WTC11 (cell line): ENCODE results near the gene GNAI1.

Experiments
- NR2C2 ChIP-seq: sonication (generic); formaldehyde crosslinking; IDR thresholded peaks from 2 replicates; pipeline ENCODE4 v1.8.0; 2022; ENCODE audit warnings: mild to moderate bottlenecking, missing genetic modification reagents
- OVOL2 ChIP-seq: fragments of 250-450 bp; sonication (Bioruptor Pico); IDR thresholded peaks from 2 replicates; pipeline ENCODE4 v1.9.0; 2021; ENCODE audit warnings: mild to moderate bottlenecking, borderline replicate concordance
- PRDM15 ChIP-seq: sonication (generic); formaldehyde crosslinking; IDR thresholded peaks from 2 replicates; pipeline ENCODE4 v1.8.0; 2022; ENCODE audit warnings: missing genetic modification reagents
- SP1 ChIP-seq: sonication (generic); formaldehyde crosslinking; conservative IDR thresholded peaks from 2 replicates; pipeline ENCODE4 v1.8.1; 2022; ENCODE audit warnings: missing genetic modification reagents
- TCF7 ChIP-seq: sonication (generic); formaldehyde crosslinking; IDR thresholded peaks from 2 replicates; pipeline ENCODE4 v1.8.0; 2022; ENCODE audit warnings: mild to moderate bottlenecking, low read depth, missing genetic modification reagents, moderate library complexity
- USF1 ChIP-seq: sonication (generic); formaldehyde crosslinking; IDR thresholded peaks from 2 replicates; pipeline ENCODE4 v1.8.0; 2022; ENCODE audit warnings: mild to moderate bottlenecking, missing genetic modification reagents
- ZNF263 ChIP-seq: sonication (generic); formaldehyde crosslinking; IDR thresholded peaks from 2 replicates; pipeline ENCODE4 v1.8.1; 2022; ENCODE audit warnings: low read depth, mild to moderate bottlenecking, moderate library complexity, missing genetic modification reagents
- TF ChIP-seq, protein P1 (sequence below): fragments of 200-600 bp; IDR thresholded peaks from 2 replicates; pipeline ENCODE4 v1.8.0; 2022; ENCODE audit warnings: antibody characterized with exemption

GRCh38 chr7:80175744-80176143 is 41.1 kb downstream of the GNAI1 start:
- TF ChIP-seq PRDM15 (CRISPR knock-in tag) (no peak), OVOL2 (CRISPR knock-in tag) (no peak), NR2C2 (CRISPR knock-in tag) (no peak), TCF7 (CRISPR knock-in tag) (no peak), USF1 (no peak), ZNF263 (CRISPR knock-in tag) (no peak), SP1 (CRISPR knock-in tag) (no peak)
- TF ChIP-seq, protein P1, sequence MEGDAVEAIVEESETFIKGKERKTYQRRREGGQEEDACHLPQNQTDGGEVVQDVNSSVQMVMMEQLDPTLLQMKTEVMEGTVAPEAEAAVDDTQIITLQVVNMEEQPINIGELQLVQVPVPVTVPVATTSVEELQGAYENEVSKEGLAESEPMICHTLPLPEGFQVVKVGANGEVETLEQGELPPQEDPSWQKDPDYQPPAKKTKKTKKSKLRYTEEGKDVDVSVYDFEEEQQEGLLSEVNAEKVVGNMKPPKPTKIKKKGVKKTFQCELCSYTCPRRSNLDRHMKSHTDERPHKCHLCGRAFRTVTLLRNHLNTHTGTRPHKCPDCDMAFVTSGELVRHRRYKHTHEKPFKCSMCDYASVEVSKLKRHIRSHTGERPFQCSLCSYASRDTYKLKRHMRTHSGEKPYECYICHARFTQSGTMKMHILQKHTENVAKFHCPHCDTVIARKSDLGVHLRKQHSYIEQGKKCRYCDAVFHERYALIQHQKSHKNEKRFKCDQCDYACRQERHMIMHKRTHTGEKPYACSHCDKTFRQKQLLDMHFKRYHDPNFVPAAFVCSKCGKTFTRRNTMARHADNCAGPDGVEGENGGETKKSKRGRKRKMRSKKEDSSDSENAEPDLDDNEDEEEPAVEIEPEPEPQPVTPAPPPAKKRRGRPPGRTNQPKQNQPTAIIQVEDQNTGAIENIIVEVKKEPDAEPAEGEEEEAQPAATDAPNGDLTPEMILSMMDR, result no peak
